HG02571 (cell line): Measurements from ENCODE around the gene SMOC1.

ENCODE experiments used
- ATAC-seq: cut with Tn5 transposase; IDR thresholded peaks from one replicate; pipeline ENCODE4 v1.9.1; 2021; ENCODE audit warnings: mild to moderate bottlenecking, moderate library complexity; ENCODE audit not compliant: unreplicated experiment

Gene SMOC1

DNA sequence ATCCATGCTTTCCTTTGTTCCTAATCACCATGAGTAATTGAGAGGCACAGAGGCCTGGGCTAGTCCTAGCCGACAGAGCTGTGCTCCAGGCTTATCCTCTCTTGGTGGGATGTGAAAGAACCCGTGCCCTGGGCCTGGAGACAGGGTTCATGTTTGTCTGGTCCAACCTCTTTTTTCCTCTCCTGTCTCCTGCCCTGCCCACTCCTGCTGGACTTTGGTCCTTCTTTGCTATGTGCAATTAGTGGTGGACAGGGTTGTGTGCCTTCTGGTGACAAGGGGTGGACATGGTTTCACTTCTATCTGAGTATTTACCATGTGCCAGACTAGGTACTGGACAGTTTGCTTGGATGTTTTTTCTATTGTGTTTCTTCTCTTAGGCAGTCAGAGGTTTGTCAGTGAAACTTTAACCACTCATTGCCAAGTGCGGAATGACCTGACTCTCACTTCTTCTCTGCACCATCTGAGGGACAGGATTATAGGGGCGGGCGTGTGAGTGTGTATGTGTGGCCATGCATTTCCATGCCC lies 126.1 kb downstream of the SMOC1 start:
- ATAC-seq: no peak

DNA sequence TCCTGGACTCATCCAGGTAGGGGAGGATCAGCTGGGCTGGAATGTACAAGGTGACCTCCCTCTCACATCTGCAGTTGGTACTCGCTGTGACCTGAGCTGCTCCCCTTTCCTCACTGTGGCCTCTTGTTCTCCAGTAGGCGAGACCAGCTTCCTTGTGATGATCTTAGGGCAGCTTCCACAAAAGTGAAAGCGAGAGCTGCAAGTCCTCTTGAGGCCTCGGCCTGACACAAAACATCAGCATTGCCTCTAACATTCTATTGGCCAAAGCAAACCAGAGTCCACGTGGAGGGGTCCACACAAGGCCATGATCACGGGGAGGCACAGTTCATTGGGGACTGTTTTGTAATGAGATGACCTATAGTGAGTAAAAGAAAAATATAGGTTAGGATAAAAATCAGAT lies 127.5 kb downstream of the SMOC1 start:
- no peak for ATAC-seq

DNA sequence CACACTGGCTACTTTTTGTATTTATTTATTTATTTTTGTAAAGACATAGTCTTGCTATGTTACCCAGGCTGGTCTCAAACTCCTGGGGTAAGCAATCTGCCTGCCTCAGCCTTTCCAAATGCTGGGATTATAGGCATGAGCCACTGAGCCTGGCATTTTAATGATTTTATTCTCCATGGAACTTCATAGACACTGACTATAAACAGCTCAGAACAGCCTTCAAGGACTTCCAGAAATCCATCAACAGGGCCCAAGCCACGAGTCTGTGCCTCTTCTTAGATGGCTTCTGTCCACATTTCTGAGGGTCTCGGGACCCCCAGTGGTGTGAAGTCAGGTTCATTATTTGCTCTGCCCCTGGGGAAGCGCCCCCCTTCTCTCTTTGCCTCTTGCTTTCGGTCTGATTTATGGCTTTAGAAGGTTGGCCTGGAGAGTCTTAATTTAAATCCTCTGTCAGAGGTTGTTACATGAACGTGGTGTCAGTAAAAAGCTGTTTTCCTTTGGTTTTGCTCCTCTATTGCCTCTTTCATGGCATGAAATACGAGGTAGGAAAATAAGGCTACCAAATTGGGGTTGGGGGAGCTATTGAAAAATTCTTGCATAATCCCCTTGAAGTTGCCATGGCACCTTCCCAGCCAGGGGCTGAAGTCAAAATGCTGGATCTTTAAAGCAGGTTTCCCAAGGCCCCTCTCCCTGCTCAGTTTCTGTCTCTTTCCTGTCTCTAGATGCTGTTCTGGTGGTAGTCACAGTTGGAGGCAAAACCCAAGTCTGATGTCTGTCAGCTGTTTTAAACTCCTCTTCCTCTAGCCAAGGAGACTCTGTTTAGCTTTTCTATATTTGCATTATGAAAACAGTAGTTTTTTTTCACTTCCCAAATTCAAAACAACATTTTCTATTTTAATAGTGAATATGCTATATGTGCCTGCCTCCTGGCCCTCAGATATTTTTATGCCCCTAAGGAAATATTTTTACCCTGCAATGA lies 129.4 kb downstream of the SMOC1 start:
- ATAC-seq: no peak

DNA sequence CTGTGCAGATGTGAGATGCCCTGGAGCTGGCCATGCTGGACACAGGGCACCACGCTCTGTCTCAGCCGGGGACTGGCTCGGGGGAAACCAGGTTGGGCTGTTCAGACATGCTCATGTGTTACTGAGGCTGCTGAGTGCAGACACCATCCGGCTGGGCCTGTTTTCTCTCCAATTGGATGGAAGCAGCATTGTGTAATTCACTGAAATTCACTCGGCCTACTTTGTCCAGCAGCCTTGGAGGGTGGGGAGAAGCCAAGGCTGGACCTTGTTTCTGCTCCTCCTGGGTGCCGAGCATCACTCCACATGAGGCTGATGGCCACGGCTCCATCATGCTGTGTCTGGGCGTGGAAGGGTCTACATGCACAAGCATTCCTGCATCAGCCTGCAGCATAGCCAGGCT lies 130.7 kb downstream of the SMOC1 start:
- no peak for ATAC-seq

DNA sequence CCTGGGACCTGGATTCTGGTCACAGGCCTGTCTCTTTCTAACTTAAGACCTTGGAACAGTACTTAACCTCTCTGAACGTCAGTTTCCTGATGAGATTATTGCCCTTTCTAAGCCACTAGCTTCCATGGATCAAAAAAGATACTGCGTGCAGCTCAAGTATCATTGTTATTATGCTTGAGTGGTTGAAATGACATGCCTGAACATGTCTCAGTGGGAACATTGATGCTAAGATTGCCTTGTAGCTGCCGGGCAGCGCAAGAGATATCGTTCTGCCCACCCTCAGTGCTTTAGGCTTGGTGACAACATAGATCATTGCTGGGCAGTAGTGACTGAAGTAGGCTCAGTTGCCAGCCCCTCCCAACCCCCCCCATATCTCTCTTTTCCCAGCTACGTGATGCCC lies 131.9 kb downstream of the SMOC1 start:
- no peak for ATAC-seq

DNA sequence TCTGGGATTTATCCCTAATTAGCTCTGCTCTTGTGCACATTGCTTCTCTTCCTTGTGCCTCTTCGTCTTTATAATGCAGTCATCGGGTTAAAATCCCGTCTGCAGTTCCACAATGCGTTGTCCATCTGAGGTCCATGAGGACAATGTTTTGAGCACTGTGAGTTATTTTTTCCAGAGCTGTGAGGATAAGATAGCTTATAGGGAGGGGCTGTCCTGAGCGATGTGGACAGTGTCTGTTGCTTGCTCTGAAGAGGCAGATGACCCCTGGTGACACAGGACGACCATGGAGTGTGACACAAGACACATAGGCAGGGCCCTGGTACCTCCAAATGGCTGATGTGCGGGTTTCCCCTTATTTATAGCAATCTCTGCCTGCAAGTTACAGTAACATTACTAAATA lies 132.5 kb downstream of the SMOC1 start:
- no peak for ATAC-seq

DNA sequence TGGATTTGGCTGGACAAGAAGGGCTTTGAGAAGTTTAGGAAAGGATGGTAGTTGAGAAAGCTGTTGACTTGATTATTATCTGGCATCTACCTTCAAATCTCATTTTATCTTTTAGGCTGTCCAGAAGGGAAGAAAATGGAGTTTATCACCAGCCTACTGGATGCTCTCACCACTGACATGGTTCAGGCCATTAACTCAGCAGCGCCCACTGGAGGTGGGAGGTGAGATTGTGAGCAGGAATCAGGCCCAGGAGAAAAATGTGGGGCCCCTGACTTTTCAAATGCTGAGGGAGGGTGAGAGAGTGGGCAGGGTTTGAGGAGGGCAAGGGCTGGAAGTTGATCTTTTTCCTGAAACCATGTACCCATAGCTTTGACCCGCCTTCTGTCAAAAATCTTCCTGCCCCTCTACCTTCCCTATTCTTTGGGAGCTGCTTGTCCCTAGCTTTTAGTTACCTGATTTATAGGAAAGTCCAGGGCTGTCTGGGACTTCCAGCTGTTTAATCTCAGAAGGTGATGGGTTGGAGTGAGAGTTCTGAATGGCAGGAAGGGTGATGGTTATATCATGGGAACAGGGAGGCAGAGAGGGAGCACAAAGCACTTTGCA lies 134.2 kb downstream of the SMOC1 start:
- ATAC-seq: no peak

DNA sequence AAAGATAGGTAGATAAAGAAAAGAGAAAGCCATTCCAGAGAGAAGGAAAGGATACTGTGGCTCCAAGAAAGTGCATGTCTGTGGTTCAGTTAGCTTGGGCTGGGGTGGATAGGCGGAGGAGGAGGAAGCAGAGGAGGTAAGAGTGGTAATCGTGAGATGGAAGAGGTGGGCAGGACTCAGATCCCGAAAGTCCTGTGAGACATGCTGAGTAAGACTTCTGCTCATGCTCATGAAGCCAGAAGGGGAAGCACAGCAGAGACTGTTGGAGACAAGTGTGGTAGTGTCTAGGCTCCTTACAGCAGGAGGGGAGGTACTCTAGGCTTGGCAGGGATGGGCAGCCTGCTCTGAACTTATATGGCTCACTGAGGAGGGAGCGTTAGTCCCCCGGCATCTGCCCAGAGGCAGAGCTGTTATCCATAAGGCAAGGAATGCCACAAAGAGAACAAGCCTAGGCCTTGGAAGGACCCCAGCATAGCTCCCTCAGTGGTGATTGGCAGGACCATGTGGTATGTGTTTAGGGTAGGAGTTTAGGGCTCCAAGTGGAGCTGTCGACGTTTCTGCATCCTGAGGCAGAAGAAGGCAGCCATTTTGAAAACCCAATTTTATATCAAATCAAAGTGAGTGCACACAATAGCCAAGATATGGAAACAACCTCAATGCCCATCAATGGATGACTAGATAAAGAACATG lies 135.3 kb downstream of the SMOC1 start:
- ATAC-seq: no peak

DNA sequence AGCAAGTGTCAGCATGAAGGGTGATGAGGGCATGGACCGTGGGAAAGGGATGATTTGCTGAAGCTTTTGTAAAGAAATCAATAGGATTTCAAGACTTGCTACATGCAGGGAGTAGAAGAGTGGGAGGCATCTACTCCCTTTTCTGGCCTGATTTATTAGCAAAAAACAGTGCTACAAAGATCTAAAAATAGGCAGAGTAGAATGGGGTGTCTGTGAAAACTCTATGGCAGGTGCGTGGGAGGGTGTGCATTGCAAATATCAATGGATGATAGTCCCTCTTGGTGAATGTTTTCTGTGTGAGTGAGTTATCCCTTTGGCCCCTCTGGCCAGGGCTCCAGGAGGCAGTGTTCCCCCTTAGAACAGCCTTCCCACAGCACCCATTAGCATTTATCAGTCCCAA lies 139.0 kb downstream of the SMOC1 start:
- ATAC-seq: no peak

DNA sequence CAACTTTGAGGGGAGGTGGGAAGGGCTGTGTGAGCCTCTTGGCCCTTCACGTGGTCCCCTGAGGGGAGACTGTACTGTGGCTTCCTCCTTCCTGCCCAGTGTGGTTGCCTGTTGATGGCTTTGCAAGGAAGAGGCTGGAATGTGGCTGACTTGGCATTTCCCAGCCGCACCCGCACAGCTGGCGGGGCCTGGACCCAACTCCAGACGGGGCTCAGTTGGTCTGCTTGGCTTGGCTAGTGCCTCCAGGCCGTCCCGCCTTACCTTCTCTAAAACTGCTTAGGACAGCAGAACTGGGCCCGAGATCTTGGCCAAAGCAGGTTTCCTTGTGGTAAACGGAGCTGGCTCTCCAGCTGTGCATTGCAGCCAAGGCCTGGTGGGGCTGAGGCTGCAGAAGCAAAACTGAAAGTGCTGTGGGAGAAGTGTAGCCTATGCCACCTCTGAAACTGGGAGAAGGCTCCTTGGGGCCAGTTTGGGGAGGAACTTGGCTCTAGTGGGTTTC lies 139.5 kb downstream of the SMOC1 start:
- ATAC-seq: peak; percentile 72

DNA sequence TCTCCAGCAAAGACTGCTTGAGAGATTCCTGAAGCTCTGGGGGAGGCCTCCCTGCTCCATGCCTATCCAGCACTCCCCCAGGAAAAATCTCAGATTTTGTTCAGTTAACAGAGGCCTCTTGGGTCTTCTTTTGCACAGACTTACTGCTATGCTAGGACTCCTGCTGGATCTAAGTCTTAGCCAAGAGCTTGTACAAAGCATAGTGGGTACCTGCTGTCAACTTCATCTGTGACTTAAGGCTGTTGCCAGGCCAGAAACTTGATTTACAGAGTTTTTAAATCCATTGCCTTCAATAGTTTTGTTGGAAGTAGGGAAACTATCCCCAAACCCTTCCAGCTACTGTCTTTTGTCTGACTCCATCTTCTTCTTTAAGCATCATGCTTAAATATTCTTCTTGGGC lies 140.5 kb downstream of the SMOC1 start:
- ATAC-seq: no peak

DNA sequence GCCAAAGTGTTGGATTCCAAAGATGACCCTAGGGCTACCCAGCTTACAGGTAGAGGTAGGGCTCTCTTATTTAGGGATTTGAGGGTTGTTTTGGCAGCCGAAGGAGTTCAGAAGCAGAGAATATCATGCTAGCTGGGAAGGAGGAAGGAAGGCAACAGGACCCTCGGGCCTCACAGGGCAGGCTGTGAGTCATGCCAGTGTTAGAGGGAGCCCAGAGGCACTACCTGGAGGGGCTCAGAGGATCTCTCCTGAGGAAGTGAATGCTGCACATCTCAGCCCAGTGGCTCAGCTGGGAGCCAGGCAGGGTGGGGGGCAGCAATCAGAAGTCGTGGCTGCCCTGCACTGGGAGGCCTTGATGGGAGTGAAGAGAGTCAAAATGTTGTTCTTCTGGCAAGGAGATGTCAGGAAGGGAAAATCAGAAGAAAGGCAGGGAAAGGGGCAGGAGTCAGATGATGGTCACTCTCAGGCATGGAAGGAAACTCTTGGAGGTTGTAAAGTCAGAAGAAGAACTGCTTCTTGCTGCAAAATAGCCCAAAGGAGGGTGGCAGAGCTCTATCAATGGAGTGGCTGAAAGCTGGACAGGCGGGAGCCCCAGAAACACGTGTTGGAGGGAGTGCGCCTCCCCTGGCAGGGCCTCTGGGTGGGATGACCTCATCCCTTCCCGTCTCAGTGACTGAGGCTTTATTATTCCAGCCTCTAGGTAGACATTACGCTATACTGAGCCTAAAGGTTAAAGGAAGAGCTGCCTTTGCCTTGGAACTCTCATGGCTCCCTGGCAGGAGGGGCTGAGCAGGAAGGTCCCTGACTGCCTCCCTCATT lies 141.3 kb downstream of the SMOC1 start:
- ATAC-seq: no peak

DNA sequence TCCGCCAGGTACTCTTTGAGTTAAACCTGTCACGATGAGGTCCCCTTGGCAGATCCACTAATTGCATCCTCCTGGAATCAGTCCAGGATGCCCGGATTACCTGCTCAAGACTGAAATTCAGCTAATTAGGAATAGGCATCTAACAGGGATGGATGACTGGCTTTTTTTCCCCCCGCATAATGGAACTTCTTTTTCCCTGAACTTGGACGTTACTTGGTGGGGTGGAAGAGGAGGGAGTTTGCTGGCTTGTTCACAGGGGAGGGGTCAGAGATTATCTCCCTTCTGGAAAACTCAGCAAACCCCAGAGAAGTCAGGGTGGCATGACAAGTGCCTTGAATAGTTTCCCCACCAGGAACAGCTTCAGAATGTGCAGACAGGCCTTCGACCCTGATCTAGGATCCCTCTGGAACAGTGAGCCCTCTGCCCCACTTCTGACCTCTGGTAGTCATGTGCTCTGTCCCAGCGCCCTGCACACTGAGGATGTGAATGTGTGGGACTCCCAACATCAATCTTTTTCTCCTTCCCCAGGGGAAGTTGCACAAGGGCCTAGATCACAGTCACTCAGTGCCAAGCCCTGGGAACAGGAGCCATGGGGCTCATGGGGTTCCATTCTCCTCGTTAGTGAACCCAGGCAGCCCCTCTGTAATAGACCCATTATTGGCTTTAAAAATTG lies 142.5 kb downstream of the SMOC1 start:
- no peak for ATAC-seq

DNA sequence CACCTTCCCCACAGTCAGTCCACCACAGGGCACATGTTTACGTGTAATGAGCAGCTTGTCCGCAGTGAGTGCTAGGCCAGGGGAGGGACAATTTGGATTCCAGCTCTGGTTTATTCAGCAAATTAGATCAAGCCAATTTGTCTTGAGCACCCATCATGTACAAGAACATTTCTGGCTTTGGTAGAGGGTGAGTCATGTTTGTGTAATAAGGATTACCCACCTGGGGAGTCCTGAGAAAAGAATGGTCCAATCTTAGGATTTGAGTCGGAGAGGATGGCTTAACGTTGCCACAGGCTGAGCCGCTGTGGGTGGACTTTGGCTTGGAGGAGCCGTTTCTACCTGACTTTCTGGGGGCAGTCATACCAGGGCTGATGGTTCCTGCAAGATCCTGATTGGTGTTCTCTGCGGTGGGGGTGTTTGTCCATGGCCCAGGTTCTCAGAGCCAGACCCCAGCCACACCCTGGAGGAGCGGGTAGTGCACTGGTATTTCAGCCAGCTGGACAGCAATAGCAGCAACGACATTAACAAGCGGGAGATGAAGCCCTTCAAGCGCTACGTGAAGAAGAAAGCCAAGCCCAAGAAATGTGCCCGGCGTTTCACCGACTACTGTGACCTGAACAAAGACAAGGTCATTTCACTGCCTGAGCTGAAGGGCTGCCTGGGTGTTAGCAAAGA lies 143.7 kb downstream of the SMOC1 start:
- no peak for ATAC-seq

DNA sequence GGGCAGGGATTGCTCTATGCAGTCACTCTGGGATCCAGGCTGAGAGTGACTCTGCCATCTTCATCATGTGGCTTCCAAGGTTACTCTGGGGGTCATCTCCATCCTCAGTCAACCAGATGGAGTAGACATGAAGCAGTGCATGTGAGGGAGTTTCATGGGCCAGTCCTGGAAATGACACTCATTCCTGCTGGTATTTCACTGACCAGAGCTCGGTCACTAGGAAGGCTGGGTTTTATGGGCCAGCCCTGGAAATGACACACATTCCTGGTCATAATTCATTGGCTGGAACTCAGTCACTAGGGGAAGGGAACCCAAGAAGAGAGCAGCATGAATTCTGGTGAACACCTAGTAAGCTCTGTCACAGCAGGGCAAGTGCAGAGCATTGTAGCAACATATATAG lies 144.7 kb downstream of the SMOC1 start:
- no peak for ATAC-seq

DNA sequence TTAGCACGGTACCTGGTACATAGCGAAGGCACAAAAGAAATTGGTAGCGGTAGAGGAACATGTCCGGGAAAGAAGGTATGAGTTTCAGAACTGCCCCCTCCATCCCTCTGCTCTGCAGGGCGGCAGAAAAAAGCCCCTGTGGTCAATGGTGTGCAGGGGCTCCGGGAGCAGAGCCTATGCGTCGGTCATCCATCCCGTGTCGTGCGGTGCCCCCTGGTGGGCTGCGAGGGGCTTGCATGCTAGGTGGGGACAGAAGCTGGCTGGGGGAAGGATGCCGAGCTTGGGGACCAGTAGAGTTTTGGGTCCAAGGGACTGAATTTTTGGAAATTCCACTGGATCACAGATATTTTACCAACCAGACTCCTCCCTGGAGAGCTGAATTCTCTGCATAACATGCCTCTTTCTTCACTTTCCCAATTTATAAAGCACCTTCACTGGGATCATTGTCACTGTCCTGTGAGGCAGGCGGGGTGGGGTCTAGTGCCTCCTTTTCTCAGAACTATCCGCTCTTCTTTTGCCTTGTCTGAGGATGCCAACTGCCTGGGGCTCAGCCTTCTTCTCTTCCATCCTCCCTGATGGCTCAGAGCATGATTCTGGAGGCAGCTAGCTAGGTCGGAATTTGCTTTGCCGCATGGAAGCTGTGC lies 148.7 kb downstream of the SMOC1 start:
- no peak for ATAC-seq

DNA sequence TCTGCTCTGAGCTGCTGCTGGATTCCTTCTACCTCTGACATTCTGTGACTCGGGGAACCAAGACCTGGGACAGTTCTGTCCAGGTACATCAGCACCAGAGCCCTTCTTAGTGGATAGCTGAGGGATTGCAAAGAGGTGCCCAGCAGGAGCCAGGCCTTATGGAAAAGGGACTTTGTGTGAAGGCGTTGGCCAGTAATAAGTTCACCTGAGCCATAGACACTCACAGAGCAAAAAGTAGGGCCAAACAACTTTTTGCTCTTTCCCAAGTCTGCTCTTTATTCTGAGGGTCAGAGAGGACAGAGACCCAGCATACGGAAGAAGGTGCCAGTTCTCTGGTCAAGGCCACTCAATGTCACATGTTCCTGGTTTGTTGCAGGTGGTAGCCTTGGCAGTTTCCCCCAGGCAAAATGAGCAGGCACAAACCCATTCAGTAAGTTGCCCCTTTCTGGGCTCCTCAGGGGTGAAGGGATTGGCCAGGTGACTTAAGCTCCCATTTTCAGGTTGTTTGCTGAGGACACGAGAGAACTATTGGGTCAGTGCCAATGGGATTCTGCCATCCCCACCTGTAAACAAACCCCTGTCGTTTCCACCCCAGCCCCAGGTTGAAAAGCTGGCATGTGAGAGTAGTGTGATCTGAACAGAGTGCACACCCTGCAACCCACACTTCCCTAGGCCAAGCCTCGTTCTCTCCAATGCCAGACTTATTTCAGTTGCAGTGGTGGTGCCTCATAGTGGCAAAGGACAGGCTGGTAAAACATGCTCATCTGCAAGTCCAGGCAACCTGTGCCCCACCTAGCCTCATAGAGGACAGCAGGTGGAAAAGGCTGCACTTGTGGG lies 150.3 kb downstream of the SMOC1 start:
- no peak for ATAC-seq

DNA sequence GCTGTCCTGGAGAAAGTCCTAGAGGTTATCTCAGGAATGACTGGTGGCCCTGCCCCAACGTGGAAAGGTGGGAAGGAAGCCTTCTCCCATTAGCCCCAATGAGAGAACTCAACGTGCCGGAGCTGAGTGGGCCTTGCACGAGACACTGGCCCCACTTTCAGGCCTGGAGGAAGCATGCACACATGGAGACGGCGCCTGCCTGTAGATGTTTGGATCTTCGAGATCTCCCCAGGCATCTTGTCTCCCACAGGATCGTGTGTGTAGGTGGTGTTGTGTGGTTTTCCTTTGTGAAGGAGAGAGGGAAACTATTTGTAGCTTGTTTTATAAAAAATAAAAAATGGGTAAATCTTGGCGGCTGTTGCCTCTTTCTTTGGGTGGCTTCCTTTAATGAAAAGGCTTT lies 152.8 kb downstream of the SMOC1 start:
- no peak for ATAC-seq
